GM18505 (cell line): ENCODE results near the gene PRIM2.
A peak's percentile ranks its signal among the peaks of the same experiment; 100 is the strongest.
"Not testable (repeated sequence)": the region's sequence is repeated elsewhere in the genome, so short reads cannot be mapped to it uniquely, and the experiment has no call there.

ENCODE experiments used
- ATAC-seq: cut with Tn5 transposase; IDR thresholded peaks from one replicate; pipeline ENCODE4 v1.9.1; 2021; ENCODE audit not compliant: unreplicated experiment
- POLR2A ChIP-seq: IDR thresholded peaks from 4 replicates; pipeline ENCODE4 v1.6.1; 2011; ENCODE audit warnings: borderline replicate concordance; ENCODE audit not compliant: insufficient read depth, insufficient read length; ENCODE audit errors: extremely low read depth

The PRIM2 gene

DNA sequence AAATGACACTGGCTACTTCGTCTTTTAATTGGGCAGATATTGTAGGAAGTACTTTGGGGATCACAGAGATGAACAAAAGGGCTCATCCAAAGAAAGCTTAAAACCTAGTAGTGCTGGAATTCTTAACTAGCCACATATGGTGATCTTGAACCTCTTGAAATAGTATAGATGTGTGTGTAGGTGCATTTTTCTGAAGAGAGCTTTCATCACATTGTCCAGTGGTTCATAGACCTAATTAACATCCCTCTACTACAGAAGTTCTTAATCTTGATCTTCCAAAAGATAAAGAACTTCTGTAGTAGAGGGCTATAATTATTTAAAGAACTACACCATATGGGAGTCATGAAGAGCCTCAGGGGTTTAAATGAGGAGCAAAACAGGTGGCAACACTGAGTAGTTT lies 2.3 kb upstream of the PRIM2 start:
- no peak for TF ChIP-seq POLR2A

DNA sequence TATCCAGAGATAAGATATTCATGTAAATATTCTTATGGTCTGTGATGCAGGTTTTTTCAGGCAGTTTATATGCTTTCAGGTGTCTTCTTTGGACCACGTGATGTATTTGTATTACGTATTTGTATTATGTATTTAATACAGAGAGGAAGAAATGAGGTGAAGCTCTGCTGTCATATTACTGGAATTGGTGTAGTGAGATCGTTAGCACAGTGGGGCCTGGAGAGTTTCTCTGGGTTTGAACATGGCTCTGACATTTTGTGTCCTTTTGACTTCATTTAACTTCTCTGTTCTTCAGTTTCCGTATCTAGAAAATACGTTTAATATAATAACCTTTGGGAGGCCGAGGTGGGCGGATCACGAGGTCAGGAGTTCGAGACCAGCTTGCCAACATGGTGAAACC lies 1.6 kb upstream of the PRIM2 start:
- ATAC-seq, result no peak

More for the DNA sequence above, 2.3 kb upstream of the PRIM2 start:
- no peak for ATAC-seq

DNA sequence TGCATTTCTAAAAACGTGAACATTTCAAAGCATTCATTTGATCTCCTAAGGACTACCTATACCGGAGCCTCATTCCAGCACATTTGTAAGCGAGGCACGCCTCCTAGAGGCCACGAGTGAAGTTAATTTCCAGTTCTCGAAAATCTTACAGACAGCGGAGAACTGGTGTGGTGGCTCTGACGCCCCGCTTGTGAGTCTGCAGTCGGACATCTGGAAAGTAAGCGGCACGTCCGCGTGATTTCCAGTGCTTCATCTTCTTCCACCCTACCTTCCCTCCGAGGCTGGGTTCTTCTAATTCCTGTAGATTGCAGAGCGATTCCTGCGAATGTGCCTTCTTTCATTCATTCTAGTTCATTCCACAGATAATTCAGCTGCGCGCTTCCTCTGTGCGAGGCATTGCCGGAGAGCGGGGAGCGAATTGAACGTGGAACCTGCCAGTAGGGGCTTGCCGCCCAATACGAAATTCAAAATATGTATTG lies 810 bp upstream of the PRIM2 start:
- peak; percentile 87 for ATAC-seq
- TF ChIP-seq POLR2A, result peak; percentile 43

More for the DNA sequence above, 1.6 kb upstream of the PRIM2 start:
- TF ChIP-seq POLR2A, result no peak

DNA sequence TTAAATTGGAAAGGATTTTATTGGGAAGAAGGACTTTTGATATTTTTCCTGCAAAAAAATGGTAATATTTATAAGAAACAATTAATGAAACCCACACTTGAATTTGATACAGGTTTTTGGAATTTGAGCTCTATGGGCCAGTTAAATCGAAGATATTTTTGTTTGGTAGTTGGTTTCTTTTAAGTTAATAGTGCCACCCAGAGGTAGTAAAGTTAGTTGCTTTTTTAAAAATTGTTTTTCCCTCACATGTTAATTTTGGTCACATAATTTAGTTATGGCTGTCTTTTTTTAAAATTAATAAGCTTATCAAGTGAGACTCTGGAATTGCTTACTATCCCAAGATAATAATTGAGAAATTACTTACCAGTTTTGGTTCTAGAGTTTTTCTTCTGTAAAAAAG lies 7.1 kb downstream of the PRIM2 start:
- ATAC-seq, result no peak
- TF ChIP-seq POLR2A, result no peak

DNA sequence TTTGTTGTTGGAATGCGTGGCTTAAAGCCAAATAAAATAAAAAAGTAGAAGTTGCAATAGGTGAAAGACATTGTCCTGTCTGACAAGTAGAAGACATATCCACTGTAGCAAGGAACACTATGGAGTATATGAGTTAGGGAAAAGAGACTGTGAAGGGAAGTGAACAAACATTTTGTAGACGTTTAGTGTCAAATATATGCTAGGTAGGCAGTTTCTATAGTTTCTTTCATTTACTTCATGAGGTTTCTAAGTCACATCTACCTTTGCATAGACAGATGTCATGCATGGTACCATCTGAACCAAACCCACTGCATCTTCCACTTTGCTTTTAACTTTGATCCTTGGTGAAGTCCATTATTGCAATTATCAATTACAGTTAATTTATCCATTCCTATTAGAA lies 9.9 kb downstream of the PRIM2 start:
- TF ChIP-seq POLR2A, result no peak

DNA sequence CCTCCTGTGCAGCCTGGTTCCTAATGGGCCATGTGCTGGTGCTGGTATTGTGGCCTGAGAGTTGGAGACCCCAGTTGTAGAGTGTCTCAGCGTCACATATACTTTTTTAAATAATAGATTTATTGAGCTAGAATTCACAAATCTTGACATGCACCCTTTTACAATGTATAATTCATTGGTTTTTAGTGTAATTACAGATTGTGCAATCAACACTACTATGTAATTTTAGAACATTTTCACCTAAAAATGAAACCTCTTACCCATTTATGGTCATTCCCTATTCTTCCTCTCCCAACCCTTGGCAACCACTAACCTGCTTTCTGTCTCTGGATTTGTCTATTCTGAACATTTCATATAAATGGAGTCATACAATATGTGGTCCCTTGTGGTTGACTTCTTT lies 10.6 kb downstream of the PRIM2 start:
- no peak for ATAC-seq

More for the DNA sequence above, 9.9 kb downstream of the PRIM2 start:
- no peak for ATAC-seq

DNA sequence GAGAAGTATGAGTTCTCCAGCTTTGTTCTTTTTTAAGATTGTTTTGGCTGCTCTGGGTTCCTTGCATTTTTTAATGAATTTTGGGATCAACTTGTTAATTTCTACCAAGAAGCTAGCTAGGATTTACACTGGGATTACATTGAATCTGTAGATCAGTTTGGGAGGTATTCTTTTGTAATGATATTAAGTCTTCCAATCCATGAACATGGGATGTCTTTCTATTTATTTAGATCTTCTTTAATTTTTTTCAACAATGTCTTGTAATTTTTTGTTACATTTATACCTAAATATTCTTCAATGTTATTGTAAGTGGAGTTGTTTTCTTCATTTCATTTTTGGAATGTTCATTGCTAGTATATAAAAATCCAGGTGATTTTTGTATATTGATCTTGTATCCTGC lies 12.5 kb downstream of the PRIM2 start:
- TF ChIP-seq POLR2A, result no peak
- ATAC-seq, result no peak

More for the DNA sequence above, 10.6 kb downstream of the PRIM2 start:
- TF ChIP-seq POLR2A, result no peak

DNA sequence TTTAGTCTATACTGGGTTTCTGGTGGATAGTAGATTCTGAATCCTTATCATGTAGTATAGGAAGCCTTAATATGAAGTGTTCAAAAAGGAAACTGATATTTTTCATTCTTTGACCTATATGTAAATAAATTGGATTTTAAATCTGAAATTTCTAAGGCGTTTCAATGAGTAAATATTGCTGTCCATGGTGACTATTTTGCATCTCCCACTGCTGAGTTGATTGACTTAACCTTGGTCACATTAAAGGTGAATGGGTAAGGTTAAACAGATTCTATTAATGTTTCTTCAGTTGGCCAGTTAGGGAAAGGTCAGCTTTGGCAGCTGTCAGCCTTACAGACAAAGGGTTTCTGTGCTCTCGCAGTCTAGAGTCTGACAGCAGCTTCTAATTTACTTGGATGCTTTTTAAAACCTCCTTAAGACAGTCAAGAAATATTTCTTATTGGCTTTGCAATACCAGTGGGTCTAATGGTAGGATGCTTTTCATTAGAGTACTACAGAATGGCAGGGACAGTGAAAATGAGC lies 24.8 kb downstream of the PRIM2 start:
- ATAC-seq, result no peak
- no peak for TF ChIP-seq POLR2A

DNA sequence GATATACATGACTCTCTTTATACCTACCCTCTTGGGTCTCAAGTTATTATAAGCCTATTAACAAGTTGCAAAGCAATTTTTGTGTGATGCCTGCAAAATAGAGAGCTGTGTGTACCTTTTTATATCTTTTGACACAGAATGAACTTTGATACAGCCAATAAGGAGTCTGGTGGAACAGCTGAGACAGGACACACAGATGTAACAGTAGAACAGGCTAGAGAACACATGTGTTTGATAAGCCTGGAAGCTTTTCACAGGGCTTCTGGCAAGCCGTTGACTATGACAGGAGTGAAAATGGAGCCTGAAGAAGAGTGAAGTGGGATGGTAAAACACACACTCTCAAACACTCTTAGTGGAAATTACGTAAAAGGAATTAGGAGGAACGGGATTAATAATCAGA lies 25.9 kb downstream of the PRIM2 start:
- not testable (repeated sequence) for ATAC-seq

DNA sequence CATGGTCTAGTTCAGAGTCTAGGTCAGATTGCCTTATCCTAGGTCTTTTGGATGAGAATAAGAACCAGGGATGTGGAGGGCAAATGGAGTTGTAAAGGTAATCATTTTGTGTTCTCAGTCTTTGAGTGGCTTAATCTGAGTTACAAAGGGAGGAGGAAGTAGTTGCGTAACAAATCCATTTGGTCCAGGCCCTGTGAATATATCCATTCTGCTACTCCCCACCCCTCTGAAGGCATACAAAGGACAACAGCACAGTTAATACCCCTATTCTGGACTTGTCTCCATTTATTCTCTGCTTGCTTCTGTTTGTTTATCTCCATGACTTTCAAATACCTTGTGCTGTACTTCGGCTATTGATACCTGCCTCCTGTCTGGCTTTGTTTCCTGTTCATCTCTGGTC lies 29.3 kb downstream of the PRIM2 start:
- not testable (repeated sequence) for ATAC-seq

DNA sequence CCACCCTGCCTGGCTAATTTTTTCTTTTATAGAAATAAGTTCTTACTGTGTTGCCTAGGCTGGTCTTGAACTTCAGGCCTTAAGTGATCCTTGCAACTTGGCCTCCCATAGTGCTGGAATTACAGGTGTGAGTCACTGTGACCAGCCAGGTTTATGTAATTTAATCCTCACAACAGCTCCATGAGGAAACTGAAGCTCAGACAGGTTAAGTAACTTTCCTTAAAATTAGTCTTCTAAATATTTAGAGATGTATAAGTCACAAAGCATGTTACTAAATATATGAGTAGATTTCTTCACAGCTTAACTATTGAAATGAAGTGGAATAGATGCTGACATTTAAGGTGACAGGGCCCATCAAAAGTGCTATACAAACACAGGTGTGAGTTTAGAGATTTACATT lies 30.2 kb downstream of the PRIM2 start:
- not testable (repeated sequence) for ATAC-seq

DNA sequence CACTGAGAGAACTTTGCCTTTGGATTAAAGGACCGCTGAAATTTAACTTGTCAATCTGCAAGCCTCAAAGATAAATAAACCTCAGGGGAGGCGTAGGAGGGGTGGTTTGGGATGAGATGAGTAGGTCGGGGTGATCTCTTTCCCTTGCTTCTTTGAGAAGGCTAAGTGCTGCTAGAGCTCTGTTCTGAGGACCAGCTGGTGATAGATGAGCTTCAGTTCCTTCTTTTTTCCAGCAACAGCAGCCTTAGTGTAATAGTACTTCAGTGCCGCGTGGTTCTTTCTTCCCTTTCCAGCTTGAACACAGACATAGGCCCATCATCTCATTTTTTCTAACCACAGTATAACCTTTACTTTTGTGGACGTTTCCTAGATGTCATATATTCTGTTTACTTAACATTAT lies 33.0 kb downstream of the PRIM2 start:
- ATAC-seq, result peak; percentile 56

DNA sequence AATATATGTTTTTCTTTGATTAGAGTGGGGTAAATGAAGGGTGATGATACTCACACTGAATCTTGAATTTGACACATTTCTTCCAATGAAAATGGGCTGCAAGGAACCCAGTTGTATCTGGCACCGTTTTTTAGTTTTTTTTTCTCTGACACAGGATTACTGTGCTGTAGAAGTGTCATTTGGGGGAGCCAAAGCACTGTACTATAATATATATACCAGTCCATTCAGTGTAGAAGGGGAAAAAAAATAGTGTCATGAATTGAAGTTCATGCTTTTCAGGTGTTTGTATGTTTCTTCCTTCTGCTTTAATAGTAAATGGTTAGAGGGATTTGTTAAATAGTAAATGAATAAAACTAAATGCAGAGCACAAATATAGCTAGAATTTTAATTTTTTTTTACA lies 35.2 kb downstream of the PRIM2 start:
- ATAC-seq, result not testable (repeated sequence)

DNA sequence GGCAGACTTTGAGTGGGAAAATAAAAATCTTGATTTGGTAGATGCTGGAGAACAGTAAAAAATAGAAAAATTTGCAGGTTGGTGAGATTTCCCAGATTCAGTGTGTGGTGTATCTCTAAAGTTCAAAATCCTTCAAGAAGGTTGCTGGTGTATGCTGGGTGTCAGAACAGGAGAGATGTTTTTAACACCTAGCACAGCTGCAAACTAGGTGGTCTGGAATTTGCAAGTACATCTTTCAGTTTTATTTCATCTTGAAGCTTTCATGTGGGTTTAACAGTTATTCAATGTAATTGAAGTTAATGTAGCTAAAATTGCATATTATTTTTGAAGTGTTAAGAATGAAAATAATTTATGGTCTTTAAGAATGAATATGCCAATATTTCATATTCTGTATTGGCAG lies 40.9 kb downstream of the PRIM2 start:
- not testable (repeated sequence) for ATAC-seq

DNA sequence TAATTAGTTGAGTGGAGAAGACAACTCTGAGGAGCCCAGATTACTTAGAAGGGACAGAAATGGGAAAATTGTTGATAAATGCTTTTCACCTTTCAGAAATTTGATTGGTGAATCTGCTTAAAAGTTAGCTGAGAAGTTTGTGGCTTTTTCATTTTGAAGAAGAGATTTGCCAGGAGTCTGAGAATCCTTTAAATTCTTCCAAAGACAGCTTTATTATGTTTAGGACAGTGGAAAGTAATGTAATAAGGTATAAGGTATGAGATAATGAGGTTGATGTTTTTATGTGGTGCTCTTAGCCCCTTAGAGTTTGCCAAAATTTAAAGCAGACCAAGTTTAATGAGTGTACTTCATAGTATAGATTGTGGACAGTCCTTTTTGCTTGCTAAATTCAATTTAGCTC lies 42.3 kb downstream of the PRIM2 start:
- not testable (repeated sequence) for ATAC-seq

DNA sequence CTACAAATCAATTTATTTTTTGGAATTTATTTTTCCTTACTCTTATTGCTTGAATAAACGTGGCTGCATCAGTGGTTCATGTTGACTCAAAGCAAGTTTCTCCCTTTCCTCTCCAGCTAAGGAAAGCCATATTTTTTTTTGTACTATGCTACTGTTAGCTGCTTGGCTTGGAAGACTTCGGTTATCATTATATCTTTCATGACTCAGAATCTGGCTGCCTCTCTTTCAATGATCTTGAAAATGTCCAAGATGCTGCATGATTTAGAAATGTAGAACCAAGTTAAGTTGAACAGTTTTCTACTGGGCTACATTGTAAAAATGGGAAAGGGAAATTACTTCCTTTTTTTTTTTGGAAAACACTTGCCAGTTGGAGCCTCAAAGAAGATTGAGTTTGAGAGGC lies 44.9 kb downstream of the PRIM2 start:
- ATAC-seq, result not testable (repeated sequence)

DNA sequence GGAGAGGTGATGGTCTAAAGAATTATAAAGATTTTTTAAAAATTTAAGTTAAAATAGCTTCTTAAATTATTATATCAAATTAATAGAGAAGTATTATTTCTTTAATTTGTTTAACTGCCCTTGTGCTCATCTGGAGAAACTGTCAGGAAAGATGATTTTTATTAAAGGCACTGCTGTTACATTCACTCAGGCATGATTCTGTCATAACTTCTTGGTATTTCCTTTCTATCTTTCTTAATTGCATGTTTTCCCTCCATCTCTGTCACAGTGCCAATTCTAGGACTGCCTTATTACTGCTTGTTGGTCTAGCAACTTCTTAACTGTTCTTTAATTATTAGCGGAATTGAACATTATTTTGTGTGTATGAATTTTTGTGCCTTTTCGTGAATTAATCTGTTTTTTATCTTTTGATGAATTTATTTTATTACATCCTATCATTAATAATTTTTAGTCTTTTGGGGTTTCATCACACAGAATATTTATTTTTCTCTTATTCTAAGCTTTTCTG lies 47.7 kb downstream of the PRIM2 start:
- not testable (repeated sequence) for ATAC-seq

DNA sequence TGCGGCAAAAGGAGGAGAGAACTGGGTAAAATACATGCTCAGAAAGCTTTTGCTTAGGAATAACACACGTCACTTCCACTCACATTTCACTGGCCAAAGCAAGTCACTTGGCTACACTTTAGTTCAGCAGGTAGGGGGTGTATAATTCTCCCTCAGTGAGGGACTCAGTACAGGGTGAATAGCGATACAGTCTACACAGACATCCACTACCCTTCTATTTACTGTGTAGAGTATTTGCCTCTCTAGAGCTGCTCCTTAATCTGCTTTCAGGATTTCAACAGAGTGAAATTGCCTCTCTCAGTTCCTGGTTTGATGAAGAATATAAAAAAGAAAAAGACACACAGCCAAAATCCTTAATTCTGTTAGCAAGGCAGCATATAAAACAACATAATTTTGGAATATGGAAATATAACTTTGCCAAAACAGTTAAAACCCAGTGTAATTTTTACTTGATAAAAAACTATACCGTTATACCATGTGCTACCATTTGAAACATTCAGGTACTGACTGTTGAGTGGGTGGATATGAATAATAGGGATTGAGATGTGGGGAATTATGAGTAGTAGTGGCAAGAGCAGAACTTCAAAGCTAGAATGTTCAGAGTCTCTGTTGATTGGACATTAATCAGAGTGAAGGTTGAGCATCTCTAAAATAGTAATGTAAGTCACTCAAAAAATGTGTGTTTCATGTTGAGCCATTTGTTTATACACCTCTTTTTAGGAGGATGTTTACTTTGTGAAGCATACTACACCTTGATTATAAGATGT lies 51.7 kb downstream of the PRIM2 start:
- ATAC-seq, result not testable (repeated sequence)

DNA sequence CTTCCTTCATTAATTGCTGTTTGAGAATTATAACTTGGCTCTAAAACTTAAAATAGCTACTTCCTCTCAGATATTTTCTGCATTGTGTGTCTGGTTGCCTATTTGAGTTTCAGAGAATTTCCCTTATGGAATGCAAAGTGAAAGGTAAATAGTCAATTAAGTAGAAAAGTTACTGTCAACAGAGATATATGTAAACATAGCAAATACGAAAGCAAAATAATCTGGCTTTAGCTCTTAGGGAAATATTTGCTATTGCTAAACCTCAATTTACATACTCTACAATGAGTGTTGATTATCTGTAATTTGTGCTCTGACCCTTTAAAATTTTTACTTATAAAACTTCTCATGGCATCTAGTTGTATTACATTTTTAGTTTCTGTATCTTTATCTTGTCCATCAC lies 54.3 kb downstream of the PRIM2 start:
- ATAC-seq, result not testable (repeated sequence)

DNA sequence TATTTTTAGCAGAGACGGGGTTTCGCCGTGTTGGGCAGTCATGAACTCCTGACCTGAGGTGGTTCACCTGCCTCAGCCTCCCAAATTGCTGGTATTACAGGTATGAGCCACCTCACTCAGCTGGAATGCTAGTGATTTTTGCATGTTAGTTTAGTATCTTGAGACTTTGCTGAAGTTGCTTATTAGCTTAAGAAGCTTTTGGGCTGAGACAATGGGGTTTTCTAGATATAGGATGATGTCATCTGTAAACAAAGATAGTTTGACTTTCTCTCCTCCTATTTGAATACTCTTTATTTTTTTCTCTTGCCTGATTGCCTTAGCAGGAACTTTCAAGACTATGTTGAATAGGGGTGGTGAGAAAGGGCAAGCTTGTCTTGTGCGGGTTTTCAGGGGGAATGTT lies 57.3 kb downstream of the PRIM2 start:
- not testable (repeated sequence) for ATAC-seq
